SK-N-SH (cell line): ENCODE results near the gene PRKG1.

Experiments used
- GABPA ChIP-seq: IDR thresholded peaks from 2 replicates; pipeline ENCODE4 v1.4.0; 2012; ENCODE audit warnings: low read depth, mild to moderate bottlenecking
- RFX5 ChIP-seq: IDR thresholded peaks from 2 replicates; pipeline ENCODE4 v1.6.1; 2012; ENCODE audit warnings: mild to moderate bottlenecking, improper control_type of control experiment, low read length
- TAF1 ChIP-seq: IDR thresholded peaks from 2 replicates; pipeline ENCODE4 v1.6.1; 2012; ENCODE audit warnings: low read depth, mild to moderate bottlenecking, low read length, moderate library complexity, borderline replicate concordance
- TF ChIP-seq, protein P1 (sequence below): fragments of 200-600 bp; sonication (generic); IDR thresholded peaks from 2 replicates; pipeline ENCODE4 v1.6.1; 2017; ENCODE audit warnings: antibody characterized with exemption, mild to moderate bottlenecking, moderate library complexity
- TF ChIP-seq, protein P2 (sequence below): IDR thresholded peaks from 2 replicates; pipeline ENCODE4 v1.4.0; 2012; ENCODE audit warnings: low read depth

DNA sequence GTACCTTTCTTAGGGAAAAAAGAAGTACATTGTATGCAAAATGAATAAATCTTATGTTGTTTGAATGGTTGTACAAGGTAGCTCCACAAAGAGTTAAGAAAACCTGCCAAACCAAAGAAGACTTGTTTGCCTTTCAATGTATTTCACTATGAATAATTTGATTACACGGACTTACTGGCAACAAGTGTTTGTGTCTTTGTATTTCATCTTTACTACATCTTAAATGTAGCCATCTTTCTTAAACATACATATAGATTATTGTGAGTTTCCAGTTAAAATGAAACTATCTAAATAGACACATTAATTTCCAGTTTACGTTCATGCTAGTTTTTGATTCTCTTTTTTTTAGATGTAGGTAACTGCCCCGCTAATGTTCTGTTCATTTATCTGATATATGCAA, 2.8 kb downstream of the PRKG1 start:
- TF ChIP-seq, protein P1, sequence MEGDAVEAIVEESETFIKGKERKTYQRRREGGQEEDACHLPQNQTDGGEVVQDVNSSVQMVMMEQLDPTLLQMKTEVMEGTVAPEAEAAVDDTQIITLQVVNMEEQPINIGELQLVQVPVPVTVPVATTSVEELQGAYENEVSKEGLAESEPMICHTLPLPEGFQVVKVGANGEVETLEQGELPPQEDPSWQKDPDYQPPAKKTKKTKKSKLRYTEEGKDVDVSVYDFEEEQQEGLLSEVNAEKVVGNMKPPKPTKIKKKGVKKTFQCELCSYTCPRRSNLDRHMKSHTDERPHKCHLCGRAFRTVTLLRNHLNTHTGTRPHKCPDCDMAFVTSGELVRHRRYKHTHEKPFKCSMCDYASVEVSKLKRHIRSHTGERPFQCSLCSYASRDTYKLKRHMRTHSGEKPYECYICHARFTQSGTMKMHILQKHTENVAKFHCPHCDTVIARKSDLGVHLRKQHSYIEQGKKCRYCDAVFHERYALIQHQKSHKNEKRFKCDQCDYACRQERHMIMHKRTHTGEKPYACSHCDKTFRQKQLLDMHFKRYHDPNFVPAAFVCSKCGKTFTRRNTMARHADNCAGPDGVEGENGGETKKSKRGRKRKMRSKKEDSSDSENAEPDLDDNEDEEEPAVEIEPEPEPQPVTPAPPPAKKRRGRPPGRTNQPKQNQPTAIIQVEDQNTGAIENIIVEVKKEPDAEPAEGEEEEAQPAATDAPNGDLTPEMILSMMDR, result no peak
- TF ChIP-seq TAF1, result no peak
- no peak for TF ChIP-seq RFX5
- TF ChIP-seq, protein P2, sequence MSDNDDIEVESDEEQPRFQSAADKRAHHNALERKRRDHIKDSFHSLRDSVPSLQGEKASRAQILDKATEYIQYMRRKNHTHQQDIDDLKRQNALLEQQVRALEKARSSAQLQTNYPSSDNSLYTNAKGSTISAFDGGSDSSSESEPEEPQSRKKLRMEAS, result no peak
- no peak for TF ChIP-seq GABPA
